GM19397 (cell line): Measurements from ENCODE around the gene IPPK.
"Not testable (repeated sequence)": the region's sequence is repeated elsewhere in the genome, so short reads cannot be mapped to it uniquely, and the experiment has no call there.

Source experiments
- ATAC-seq: cut with Tn5 transposase; IDR thresholded peaks from one replicate; pipeline ENCODE4 v1.9.1; 2021; ENCODE audit warnings: mild to moderate bottlenecking, moderate library complexity; ENCODE audit not compliant: unreplicated experiment

The IPPK gene

DNA sequence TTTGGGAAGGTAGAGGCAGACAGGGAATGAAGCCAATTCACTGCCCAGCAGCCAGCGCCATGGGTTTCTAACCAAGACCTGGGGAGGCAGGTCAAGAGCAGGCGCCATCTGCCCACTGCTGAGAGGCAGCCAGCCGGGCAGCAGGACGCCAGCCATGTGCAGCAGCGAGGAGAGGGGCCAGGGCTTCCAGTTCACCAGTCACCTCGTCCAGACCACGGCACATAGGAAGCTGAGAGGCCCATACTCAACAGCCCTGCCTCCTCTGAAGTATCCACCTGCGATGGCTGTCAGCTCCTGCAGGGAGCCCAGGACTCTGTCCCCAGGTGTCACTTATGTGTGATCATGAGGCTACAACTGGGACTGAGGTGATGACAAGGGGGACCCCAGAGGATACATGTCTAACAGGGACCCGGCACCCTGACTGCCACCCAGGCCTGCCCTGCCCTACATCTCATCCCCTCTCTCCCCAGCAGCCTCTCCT, 30.1 kb downstream of the IPPK start:
- no peak for ATAC-seq

DNA sequence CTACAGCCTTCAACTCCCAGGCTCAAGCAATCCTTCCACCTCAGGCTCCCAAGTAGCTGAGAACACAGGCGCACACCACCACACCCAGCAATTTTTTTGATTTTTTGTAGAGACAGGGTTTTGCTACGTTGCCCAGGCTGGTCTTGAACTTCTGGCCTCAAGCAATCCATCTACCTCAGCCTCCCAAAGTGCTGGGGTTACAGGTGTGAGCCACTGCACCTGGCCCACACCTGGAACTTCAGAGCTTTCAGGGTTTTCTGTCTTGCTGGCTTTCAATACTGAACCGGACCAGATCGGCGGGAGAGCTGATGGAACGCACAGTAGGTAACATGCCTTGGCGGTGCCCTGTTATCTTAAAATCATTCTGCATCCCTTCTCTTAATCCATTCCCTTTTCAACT, 30.8 kb downstream of the IPPK start:
- no peak for ATAC-seq

DNA sequence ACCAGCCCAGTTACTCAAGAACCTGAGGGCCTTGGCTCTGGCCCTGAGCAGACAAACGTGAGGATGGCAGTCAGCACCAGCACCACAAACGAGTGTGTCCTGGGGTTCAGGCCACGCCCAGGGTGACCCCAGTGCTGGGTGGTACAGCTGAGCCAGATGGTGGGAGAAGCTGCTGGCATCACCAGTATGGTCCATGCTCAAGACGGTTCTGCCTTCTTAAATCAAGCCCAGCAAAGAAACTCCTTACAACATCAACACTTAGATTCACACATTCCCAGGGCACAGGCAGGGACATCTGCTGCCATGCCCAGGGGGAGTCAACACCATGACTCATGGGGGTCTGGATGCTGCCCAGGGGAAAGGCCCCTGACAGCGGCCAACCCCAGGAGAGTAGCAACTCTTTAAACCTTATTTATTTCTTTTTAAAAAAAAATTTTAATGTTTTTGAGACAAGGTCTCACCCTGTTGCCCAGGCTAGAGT, 31.3 kb downstream of the IPPK start:
- no peak for ATAC-seq

DNA sequence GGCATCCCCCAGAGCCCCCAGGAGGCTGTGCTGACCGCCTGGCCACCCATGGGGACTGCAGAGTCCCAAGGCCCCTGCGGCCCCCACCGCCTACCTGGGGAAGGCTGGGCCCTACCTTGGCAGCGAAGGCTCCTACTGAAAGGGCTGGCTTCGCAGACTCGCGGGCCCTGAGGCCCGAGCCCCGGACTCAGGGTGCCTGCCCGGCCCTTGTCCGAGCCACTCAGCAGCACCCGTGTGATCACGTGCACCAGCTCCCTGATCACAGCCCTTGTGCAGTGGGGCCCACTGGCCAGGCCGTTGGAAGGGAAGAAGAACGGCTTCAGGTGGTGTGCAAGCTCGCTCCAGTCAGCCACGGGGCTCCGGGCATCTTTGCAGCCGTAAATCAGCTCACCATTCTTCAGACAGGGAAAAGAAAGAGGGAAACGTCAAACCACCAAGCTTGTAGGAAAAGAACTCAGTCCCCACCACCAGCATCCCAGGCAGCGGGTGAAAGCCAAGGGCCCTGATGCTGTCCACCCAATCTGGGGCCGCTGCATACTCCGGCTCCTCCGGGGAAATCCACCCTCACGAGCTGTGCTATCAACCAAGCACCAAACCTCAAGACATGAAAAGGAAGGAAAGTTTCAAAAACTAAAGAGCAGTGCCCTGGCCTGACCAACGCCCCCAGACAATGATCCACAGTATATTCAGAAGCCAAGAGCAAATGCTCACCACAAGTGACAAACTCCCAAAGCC, 31.9 kb downstream of the IPPK start:
- no peak for ATAC-seq

DNA sequence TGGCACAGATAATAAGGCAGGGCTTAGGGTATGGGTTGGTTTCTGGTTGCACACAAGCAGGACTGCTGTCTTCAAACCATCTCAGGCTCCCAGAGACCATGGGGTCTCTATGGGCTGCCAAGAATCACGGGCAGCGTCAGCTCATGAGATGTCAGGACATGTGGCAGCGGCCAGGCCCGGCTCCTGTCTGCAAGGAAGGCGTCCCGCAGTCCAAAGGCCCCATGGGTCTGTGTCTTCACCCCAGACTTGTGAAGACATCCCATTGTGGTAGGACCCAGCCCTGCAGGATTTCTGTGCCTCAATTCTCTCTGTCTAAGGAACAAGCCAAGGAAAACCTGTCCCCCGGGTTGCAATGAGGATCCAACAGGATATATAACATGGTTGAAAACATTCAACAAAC, 32.6 kb downstream of the IPPK start:
- ATAC-seq, result no peak

DNA sequence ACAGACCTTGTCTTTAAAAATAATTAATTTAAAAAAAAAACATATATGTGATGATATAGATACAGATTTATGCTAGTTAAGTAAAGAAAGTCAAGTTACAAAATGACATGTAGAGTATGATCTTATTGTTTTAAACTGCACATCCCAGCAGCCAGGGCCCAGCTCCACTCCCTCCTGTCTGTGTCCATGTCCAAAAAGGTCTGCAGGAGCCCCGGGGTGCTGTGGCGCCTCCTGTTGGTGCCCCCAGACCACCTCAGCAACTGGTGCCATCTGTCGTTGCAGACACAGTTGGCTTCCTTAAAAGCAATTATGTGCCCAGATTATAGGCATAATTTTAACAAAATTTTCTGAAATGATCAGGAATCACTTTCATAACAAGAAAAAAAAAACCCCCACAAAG, 33.3 kb downstream of the IPPK start:
- ATAC-seq, result no peak

DNA sequence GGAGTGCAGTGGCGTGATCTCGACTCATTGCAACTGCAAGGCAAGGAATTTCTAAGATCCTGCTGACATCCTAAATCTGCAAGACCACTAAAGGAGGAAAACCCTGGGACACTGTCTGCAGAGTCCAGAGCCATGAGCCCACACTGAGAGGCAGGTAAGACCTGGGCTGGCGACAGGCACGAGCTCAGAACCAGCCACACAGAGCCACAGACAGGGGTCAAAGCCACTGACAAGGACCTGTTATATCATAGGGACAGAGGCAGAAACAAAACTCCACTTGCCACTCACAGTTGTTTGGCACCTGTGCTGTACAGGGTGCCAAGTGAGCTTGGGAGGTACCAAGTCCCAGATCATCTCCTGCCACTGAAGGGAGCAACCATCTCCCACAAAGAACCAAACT, 34.2 kb downstream of the IPPK start:
- ATAC-seq, result no peak

DNA sequence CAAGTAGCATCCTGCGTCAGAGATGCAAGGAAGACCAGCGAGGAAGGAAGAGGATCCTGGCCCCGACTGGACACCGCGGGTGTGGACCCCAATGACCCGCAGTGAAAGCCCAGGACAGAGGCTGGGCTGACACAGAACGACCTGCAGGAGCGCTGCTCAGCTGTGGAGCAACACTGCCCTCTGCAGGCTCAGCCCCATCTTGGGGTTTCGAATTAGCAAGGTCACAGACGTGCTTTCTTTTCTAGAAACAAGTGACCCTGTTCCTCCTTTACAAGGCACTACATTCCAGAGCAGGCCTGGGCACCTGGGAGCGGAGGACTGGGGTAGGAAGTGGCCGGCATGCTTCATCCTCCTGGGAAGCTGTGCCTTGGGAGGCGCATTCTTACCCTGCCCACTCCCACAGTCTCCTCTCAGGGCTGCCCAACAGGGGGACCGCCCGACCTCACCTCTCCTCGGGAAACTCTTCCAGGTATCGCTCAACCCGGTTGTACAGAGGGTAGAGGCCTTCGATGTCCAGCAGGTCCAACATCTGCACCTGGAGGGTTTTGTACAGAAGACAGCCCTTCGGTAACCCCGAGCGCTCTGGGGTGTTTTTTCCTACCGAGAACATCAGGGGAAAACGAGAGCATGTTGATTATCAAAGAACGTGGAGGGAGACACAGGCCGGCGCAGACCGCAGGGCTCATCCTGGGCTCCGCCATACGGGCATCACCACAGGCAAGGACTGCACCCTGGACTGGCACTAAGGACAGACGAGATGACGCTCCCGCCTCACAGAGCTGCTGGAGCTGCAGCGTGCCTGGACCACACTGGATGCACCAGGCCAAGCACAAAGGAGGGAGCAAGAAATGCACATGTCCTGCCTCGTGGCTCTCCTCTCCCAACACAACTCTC, 35.0 kb downstream of the IPPK start:
- ATAC-seq, result no peak

DNA sequence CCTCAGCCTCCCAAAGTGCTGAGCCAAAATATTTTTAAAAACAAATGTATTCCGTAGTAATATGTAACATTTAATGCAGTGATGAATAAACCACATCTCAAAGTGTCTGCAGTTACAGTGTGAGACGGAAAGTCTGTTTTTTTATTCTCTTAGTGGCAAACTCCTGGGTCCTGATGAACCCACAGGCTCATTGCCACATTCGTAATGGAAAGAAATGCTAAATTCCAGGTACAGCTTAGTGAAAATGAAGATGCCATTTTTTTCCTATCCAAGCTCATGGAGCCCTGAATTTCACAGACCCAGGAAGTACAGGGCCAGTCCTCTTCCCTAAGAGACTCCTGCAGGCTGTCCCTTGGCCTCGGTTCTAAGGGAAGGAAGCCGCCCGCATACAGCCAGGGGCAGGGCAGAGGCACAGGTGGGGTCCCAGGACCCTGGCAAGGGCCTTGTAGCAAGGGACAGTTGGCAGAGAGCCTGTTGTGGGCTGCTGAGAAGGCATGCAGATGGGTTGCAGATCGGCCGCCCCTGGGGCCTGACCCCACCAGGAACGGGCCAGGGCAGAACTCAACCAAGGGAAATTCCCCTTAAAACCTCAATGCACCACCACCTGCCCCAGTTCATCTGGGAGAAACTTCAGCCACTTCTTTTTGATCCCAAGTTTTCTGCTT, 36.2 kb downstream of the IPPK start:
- no peak for ATAC-seq

DNA sequence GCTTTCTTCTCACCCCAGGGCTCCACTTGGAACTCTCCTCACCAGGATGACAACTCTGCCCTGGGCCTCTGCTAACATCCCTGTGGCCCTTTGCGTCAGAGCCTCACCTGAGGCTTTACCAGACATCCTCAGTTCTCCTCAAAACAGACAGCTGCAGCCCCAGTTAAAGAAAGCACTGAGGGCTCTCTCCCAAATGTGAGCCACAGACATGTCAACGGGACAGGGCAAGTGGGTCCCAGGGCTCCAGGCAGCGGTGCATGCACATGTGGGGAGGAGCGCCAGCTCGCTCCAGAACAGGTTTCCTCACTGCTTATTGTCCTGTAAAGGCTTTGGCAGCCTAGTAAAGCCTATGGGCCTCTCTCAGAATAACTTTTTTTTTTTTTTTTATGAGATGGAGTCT, 37.3 kb downstream of the IPPK start:
- ATAC-seq, result no peak

DNA sequence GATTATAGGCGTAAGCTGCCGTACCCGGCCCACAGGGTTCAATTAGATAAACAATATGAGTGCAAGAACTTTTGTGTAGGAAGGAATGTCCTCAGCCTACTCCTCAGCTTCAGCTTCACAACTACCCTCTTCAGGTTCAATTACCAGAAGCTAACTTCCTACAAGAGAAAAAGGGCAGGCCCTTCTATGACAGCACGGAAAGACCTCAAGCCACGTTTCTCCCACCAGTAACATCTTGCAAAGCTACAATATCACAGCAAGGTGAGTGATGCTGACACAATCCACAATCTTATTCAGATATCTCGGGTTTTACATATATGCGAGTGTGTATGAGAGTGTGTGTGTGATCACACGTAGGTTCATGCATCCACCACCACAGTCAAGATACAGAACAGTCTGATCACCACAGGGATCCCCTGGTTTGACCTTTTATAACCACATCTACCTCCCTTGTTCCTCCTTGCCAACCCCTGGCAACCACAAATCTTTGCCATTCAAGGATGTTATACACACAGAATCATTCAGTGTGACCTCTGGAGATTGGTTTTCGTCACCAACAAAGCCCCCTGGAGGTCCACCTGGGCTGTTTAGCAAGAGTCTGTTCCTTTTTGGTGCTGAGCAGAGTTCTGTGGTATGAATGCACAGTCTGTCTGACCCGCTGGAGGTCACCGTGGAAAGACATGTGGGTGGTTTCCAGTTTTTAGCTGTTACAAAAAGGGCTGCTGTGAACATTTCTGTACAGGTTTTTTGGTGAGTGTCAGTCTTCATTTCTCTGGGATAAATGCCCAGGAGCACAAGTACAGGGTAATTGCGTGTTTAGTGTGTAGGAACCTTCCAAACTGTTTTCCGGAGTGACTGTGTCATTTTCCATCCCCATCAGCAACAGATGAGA, 38.2 kb downstream of the IPPK start:
- no peak for ATAC-seq

DNA sequence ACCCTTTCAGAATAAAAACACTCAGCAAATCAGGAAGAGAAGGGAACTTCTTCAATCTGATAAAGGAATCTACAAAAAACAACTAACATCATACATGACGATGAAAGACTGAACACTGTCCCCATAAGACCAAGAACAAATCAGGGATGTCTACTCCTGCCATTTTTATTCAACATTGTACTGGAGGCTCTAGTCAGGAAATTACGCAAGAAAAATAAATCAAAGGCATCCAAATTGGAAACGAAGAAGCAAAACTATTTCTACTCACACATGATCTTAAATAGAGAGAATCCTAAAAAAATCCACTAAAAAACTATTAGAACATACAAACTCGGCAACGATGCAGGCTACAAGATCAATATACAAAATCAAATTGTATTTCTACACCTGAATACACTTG, 42.3 kb downstream of the IPPK start:
- no peak for ATAC-seq

DNA sequence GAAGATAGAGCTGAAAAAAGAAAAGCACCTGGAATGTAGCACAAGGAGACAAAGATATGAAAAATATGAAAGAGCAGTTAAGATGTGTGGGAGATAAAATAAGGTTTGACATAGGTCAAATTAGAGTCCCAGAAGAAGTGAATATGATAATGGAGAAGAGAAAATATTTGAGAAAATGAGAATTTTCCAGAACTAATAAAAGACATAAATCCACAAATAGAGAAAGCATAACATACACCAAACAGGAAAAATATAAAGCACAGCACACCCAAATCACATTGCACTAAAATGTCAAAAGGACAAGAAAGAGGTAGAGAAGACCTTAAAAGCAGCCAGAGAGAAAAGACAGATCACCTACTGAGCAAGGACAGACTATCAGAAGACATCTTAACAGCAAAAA, 43.4 kb downstream of the IPPK start:
- ATAC-seq, result no peak

DNA sequence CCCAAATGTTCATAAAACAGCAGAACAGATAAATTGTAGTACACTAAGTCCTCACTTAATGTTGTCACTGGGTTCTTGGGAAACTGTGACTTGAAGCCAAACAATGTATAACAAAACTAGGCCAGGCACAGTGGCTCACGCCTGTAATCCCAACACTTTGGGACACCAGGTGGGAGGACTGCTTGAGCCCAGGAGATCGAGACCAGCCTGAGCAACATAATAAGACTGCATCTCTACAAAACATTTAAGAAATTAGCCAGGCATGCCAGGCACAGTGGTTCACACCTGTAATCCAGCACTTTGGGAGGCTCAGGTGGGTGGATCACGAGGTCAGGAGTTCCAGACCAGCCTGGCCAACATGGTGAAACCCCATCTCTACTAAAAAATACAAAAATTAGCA, 46.0 kb downstream of the IPPK start:
- not testable (repeated sequence) for ATAC-seq

DNA sequence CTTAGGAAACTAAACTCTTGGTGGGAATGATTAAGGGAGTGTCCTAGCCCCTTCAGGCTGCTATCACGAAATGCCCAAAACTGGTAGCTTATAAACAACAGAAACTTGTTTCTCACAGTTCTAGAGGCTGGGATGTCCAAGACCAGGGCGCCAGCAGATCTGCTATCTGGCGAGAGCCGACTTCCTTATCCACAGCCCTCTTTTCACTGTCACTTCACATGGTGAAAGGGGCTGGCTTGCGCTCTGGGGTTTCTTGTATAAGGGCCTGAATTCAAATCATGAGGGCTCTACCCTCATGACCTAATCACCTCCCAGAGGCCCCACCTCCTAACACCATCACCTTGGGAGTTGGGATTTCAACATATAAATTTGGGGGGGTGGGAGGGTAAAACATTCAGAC, 49.1 kb downstream of the IPPK start:
- no peak for ATAC-seq

DNA sequence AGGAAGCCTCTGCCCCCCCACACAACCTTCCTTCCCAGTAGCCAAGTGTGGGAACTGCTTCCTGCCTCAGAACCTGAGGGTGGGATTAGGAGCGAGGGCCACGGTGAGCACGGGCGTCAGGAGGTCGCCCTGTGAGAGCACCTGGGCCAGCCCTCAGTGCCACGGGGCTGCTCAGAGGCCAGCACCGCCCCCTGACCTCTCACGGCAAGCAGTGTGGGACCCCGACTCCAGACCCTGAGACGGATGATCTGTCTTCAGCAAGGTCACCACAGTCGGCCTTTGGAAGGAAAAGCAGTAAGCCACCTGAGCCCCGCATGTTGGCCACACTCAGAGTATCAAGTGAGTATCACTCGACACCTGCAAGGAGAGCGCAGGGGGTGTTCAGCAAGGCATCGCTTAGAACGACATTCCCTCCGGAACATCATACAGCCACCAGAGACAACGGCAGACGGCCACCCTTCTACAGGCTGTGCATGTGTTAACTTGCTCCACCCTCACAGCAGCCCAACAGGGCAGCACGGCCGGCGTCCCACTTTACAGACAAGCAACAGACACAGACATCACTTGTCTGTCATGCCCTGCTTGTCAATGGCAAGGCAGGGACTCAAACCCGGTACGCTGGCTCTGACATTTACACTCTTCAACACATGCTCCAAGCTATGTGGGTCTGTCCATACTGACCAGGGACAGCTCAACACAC, 50.2 kb downstream of the IPPK start:
- ATAC-seq, result no peak

DNA sequence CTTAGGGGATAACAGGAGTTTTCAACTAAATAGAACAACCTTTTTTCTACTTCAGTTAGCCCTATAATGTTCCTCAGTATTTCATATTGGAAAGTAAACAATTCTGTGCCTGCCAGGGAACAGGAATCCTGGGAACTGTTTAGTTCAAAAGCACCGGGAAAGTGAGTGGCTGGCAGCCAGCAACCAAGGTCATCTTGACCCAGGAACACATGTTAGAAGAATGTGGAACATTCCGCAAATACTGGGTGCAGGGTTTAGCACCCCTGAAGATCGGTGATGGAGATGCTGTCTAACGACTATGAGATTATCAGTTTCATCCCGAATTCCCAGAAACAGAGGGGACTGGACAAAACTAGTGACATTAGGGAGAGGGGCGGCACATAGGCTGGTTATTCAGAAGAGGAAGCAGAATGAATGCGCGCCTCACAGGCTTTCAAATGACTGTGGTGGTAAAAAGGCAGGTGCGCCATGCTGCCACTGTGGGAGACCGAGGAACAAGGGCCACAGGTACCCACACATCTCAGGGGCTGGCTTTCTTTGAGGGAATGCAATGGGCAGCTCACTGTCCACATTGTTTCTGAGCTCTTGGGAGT, 51.2 kb downstream of the IPPK start:
- no peak for ATAC-seq

DNA sequence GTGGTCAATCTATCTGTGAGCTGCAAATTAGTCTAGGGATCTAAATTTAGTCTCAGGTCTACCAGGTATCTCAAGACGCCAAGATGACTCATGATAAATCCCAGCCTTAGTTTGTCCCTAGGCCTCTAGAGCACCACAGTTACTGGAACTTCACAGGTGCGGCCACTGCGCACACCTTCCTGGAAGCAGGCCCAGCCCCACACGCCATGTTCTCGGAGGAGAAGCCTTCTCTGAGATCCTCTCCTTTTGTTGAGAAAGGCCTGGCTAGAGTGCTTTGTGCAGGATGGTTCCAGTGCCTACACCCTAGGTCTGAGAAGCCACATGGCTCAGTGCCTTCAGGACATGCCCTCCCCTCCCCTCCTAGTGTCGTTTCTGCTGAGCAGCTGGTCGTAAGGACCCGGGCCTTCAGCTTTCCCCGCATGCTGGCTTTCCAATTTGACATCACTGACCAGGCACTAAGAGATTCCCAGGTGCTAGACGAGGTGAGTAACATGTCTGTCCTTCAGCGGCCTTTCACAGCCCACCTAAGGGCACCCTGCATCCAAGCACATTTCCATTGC, 51.9 kb downstream of the IPPK start:
- ATAC-seq, result no peak

DNA sequence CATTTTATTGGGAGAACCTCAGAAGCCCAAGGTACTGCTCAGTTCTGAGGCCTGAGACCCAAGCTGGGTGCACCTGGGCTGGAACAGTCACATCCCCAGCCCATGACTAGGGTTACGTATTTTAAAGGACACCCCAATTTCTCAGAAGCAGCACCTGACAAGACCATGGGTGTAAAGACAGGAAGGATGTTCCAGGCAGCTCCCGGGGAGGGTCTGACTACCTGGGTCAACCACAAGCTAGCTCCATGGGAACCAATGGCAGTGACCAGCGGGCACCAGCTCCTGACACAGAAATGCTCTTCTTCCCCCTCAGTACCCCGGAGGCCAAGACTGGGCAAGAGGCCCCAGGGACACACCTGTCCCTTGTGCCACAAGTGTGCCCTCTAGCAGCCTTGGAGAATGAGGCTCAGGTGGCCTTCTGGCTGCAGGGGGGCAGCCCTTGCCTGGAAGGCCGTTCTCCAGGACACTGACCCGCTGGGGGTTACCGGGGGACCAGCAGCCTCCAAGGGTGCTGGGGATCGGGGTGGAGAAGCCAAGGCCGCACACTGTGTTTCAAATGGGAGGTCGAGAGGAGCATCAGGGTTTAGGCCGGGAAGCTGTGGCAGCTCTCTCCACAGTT, 52.6 kb downstream of the IPPK start:
- ATAC-seq, result no peak
